K562 treated with DMSO at 1 percent for 4 hours (cell line): ENCODE data around the gene BACE2. TPM values are rescaled to one million over a fixed set of nuclear protein-coding genes. Genes with fewer than 3 reads are reported as not detected.

ENCODE experiments used
- total RNA-seq: library from RNA; unstranded; fragments of 300-600 nt; gene quantifications from 2 replicates; pipeline ENCODE4 v1.2.3, GENCODE V29; 2022; ENCODE audit not compliant: insufficient read depth

Gene BACE2
- total RNA-seq = 0.82 and 1.4 TPM in 2 replicates

DNA sequence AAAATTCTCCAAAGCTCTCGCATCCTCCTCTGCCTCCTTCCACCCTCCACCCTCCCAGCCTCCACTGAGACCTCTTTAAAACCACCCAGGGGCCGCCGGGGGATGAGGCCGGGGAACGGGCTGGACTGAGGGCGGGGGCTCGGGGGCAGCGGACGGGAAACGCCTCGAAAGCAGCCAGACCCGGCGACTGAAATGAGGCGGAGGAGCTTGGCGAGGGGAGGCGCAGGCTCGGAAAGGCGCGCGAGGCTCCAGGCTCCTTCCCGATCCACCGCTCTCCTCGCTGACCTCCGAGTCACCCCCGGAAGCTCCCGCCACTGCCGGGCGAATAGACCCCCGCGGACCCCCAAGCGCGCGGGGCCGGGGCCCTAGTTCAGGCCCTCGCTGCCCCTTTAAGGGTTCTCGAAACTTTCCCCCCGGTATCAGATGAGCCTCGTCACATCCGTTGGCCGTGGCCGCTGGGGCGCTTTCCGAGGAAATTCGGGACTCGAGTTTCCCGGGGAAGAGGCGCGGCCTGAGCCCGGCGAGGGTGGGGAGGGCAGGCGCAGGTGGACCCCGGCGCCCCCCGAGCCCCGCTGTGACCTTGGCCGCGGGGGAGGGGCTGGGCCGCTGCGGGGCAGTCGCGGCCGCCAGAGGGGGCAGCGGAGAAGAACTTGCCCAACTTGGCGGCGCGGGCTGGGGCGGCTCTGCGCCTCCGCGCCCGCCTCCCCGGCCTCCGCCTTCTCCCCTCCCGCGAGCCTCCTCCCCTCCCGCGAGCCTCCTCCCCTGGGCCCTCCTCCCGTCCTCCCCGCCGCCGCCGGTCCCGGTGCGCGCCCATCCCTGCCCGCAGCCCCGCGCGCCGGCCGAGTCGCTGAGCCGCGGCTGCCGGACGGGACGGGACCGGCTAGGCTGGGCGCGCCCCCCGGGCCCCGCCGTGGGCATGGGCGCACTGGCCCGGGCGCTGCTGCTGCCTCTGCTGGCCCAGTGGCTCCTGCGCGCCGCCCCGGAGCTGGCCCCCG is at the start of gene BACE2:
TSS of gene BACE2 (plus strand) at position 813 of the 995 bp plus-strand sequence. CDS start at position 917, 104 bp downstream.

DNA sequence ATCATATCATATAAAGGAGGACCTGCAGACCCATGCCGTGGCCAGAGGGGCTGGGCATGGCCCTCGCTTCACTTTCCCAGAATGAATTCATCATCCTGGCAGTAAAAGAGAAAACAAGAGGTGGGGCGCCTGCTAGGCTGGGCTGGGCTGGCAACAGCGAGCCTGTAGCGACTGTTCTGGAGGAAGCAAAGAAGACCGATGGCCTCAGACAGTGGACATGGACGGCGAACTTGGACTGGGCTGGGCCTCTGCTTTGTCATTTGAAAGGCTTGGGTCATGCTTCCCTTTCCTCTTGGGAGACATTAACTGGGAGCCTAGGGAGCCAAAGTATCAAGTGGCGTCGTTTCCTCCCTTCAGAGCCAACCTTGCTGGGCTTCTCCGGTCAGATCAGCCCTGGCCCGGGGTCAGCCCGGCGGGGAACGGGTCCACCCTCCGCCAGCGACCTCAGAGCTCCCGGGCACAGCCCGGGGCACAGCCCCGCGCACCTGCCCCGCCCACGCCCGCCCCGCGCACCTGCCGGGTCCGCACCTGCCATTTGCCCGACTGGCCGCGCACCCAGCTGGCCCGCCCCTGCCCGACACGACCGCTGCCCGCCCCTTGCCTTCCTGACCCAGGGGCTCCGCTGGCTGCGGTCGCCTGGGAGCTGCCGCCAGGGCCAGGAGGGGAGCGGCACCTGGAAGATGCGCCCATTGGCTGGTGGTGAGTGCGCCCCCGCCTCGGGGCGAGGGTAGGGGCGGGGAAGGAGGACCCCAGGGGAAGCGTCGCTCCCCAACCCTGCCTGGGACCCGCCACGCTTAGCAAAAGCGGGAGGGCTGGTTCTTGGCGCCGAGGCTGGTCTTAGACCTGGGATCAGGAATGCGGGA is 148.5 kb downstream of the BACE2 start, which contains the start of gene FAM3B:
TSS of gene FAM3B (plus strand) at position 602 of the 863 bp plus-strand sequence. CDS start at position 681, 79 bp downstream.

Other genes with a start within 250 kb of the BACE2 start
- 0.90 TPM in 1 of 2 replicates, not detected in the other for gene FAM3B, start 148.6 kb downstream of the BACE2 start, total RNA-seq
- 2.9 and 3.2 TPM in 2 replicates for gene MX2, start 193.9 kb downstream of the BACE2 start, total RNA-seq